Activated CD4-positive, alpha-beta T cell treated with anti-CD3 and anti-CD28 coated beads, Interleukin-2, amount 10 ng/mL, durations not matched to agents 7 days and 5 days (primary cell): ENCODE data around the gene TMEM17. TPM values are rescaled to one million over a fixed set of nuclear protein-coding genes. Genes with fewer than 3 reads are reported as not detected.

Source experiments
- CTCF ChIA-PET: fragments of 350-600 bp; sonication (Branson Sonifier 250); formaldehyde crosslinking; loops from one replicate; lab custom pipeline; 2021; ENCODE audit warnings: antibody characterized with exemption; lab: Charles Lee
- POLR2A ChIA-PET: fragments of 350-600 bp; sonication (Branson Sonifier 250); formaldehyde crosslinking; loops from one replicate; lab custom pipeline; 2021; ENCODE audit warnings: antibody characterized with exemption; lab: Charles Lee
- DNase-seq: peaks from one replicate; pipeline ENCODE4 v3.0.0-alpha.2; 2020
- H3K27ac Mint-ChIP-seq: one replicate; pipeline ENCODE4 v1.8.0; 2021; ENCODE audit warnings: mild to moderate bottlenecking, moderate library complexity, mixed read lengths
- H3K27me3 Mint-ChIP-seq: one replicate; pipeline ENCODE4 v1.8.0; 2021; ENCODE audit warnings: mixed read lengths
- H3K36me3 Mint-ChIP-seq: one replicate; pipeline ENCODE4 v1.8.0; 2021; ENCODE audit warnings: low read depth, mixed read lengths
- H3K4me1 Mint-ChIP-seq: one replicate; pipeline ENCODE4 v1.8.0; 2021; ENCODE audit warnings: mixed read lengths
- H3K4me3 Mint-ChIP-seq: one replicate; pipeline ENCODE4 v1.8.0; 2021; ENCODE audit warnings: mild to moderate bottlenecking, moderate library complexity, mixed read lengths
- H3K9me3 Mint-ChIP-seq: one replicate; pipeline ENCODE4 v1.8.0; 2021; ENCODE audit warnings: mixed read lengths
- total RNA-seq, 2 experiments: library from RNA; stranded (reverse); gene quantifications; one replicate each; pipeline ENCODE4 v1.2.3, GENCODE V29; 2021

The TMEM17 gene
- total RNA-seq, 2 experiments from 2014 or later = not detected

GRCh38 chr2:62455957-62456692, 49.9 kb downstream of the TMEM17 start:
- DNase-seq = no peak
- Mint-ChIP-seq H3K4me1 (no peaks in the 10 kb centered on the region), H3K4me3 (no peak overlapping the region), H3K27ac (no peak overlapping the region), H3K36me3 (no peaks in the 10 kb centered on the region), H3K9me3 (no peaks in the 10 kb centered on the region), H3K27me3 (peaks cover 6% of the 10 kb centered on the region)
- ChIA-PET POLR2A (no interaction called here), CTCF (interaction anchor here (0.5 to 2.3 kb wide), 11 partner anchors 9 to 689 kb away, joined by 3 to 16 read pairs (median 4); no protein-coding TSS in a partner anchor)

- DNase-seq = no peak
- POLR2A ChIA-PET = no interaction called here
- Mint-ChIP-seq H3K36me3 (no peaks in the 10 kb centered on the region), H3K4me1 (no peaks in the 10 kb centered on the region), H3K27me3 (peaks cover 3% of the 10 kb centered on the region), H3K27ac (no peak overlapping the region), H3K9me3 (no peaks in the 10 kb centered on the region), H3K4me3 (no peak overlapping the region)
- CTCF ChIA-PET = interaction anchor here (0.7 to 0.9 kb wide), 2 partner anchors 10 to 16 kb away, joined by 3 read pairs; no protein-coding TSS in a partner anchor
Observed at GRCh38 chr2:62453955-62454354, 52.0 kb downstream of the TMEM17 start.

- CTCF ChIA-PET = no interaction called here
- H3K27ac Mint-ChIP-seq = no peak overlapping the region
- DNase-seq = no peak
- no peaks in the 10 kb centered on the region for H3K4me1 Mint-ChIP-seq
- H3K4me3 Mint-ChIP-seq = no peak overlapping the region
- H3K27me3 Mint-ChIP-seq = peaks cover 3% of the 10 kb centered on the region
- POLR2A ChIA-PET = no interaction called here
- H3K9me3 Mint-ChIP-seq = no peaks in the 10 kb centered on the region
- H3K36me3 Mint-ChIP-seq = no peaks in the 10 kb centered on the region
Observed at GRCh38 chr2:62452701-62453454, 53.1 kb downstream of the TMEM17 start.

- Mint-ChIP-seq H3K27ac (no peak overlapping the region), H3K36me3 (no peaks in the 10 kb centered on the region), H3K4me1 (no peaks in the 10 kb centered on the region), H3K9me3 (no peaks in the 10 kb centered on the region), H3K4me3 (no peak overlapping the region), H3K27me3 (no peaks in the 10 kb centered on the region)
- CTCF ChIA-PET = no interaction called here
- POLR2A ChIA-PET = no interaction called here
- no peak for DNase-seq
Observed at GRCh38 chr2:62450716-62451191, 55.2 kb downstream of the TMEM17 start.

Other genes with a start within 250 kb of the TMEM17 start
- gene EHBP1, start 199.5 kb upstream of the TMEM17 start, total RNA-seq = 10 to 100 TPM; 22.2 to 24.7 TPM